HEK293 (cell line): ENCODE results near the gene SPO11.

Experiments
- CTCF ChIP-seq: fragments of 450-650 bp; formaldehyde crosslinking; IDR thresholded peaks from 2 replicates; pipeline ENCODE4 v1.5.1; 2016; ENCODE audit warnings: missing biosample characterization, missing genetic modification characterization
- KLF10 ChIP-seq: fragments of 450-650 bp; IDR thresholded peaks from 2 replicates; pipeline ENCODE4 v1.5.1; 2018; ENCODE audit warnings: missing biosample characterization, mild to moderate bottlenecking, missing genetic modification characterization
- MZF1 ChIP-seq: fragments of 450-650 bp; formaldehyde crosslinking; IDR thresholded peaks from 2 replicates; pipeline ENCODE4 v1.5.1; 2017; ENCODE audit warnings: missing biosample characterization, missing genetic modification characterization, borderline replicate concordance
- REST ChIP-seq: fragments of 450-650 bp; formaldehyde crosslinking; IDR thresholded peaks from 2 replicates; pipeline ENCODE4 v1.5.1; 2016; ENCODE audit warnings: missing biosample characterization, missing genetic modification characterization
- ZBTB11 ChIP-seq: fragments of 450-650 bp; formaldehyde crosslinking; conservative IDR thresholded peaks from 2 replicates; pipeline ENCODE4 v1.5.1; 2016; ENCODE audit warnings: low read depth, missing biosample characterization, missing genetic modification characterization
- ZFP3 ChIP-seq: fragments of 450-650 bp; formaldehyde crosslinking; IDR thresholded peaks from 2 replicates; pipeline ENCODE4 v1.5.1; 2016; ENCODE audit warnings: low read depth, missing biosample characterization, missing genetic modification characterization
- ZNF416 ChIP-seq: fragments of 450-650 bp; formaldehyde crosslinking; IDR thresholded peaks from 2 replicates; pipeline ENCODE4 v1.5.1; 2016; ENCODE audit warnings: missing biosample characterization, missing genetic modification characterization
- ZNF548 ChIP-seq: fragments of 450-650 bp; formaldehyde crosslinking; IDR thresholded peaks from 2 replicates; pipeline ENCODE4 v1.5.1; 2016; ENCODE audit warnings: missing biosample characterization, missing genetic modification characterization
- ZNF639 ChIP-seq: fragments of 450-650 bp; formaldehyde crosslinking; IDR thresholded peaks from 2 replicates; pipeline ENCODE4 v1.5.1; 2016; ENCODE audit warnings: missing biosample characterization, missing genetic modification characterization
- ZNF660 ChIP-seq: fragments of 450-650 bp; IDR thresholded peaks from 2 replicates; pipeline ENCODE4 v1.5.1; 2018; ENCODE audit warnings: missing biosample characterization, mild to moderate bottlenecking, missing genetic modification characterization
- ZNF670 ChIP-seq: fragments of 450-650 bp; formaldehyde crosslinking; IDR thresholded peaks from 2 replicates; pipeline ENCODE4 v1.5.1; 2016; ENCODE audit warnings: missing biosample characterization, missing genetic modification characterization, low read depth
- TF ChIP-seq, protein P1 (sequence below): fragments of 450-650 bp; formaldehyde crosslinking; IDR thresholded peaks from 2 replicates; pipeline ENCODE4 v1.5.1; 2017; ENCODE audit warnings: missing biosample characterization, missing genetic modification characterization

GRCh38 chr20:57315083-57315975 lies 14.3 kb upstream of the SPO11 start:
- TF ChIP-seq CTCF = no peak
- TF ChIP-seq ZNF660 (tag by site-specific recombination) = no peak
- no peak for TF ChIP-seq KLF10
- no peak for TF ChIP-seq ZNF548
- no peak for TF ChIP-seq ZNF416 (tag by site-specific recombination)
- TF ChIP-seq, protein P1, sequence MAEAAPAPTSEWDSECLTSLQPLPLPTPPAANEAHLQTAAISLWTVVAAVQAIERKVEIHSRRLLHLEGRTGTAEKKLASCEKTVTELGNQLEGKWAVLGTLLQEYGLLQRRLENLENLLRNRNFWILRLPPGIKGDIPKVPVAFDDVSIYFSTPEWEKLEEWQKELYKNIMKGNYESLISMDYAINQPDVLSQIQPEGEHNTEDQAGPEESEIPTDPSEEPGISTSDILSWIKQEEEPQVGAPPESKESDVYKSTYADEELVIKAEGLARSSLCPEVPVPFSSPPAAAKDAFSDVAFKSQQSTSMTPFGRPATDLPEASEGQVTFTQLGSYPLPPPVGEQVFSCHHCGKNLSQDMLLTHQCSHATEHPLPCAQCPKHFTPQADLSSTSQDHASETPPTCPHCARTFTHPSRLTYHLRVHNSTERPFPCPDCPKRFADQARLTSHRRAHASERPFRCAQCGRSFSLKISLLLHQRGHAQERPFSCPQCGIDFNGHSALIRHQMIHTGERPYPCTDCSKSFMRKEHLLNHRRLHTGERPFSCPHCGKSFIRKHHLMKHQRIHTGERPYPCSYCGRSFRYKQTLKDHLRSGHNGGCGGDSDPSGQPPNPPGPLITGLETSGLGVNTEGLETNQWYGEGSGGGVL (tag by site-specific recombination) = no peak
- no peak for TF ChIP-seq MZF1 (tag by site-specific recombination)
- TF ChIP-seq ZBTB11 (tag by site-specific recombination) = no peak
- TF ChIP-seq ZNF639 (tag by site-specific recombination) = no peak
- TF ChIP-seq ZFP3 (tag by site-specific recombination) = no peak
- TF ChIP-seq REST (tag by site-specific recombination) = no peak
- no peak for TF ChIP-seq ZNF670 (tag by site-specific recombination)
